Upper lobe of right lung (tissue), 1 donor: ENCODE results near the gene AFDN. TPM values are rescaled to one million over a fixed set of nuclear protein-coding genes. Genes with fewer than 3 reads are reported as not detected.

Source experiments
- ATAC-seq: fragments of 200-7000 bp; cut with Tn5 transposase; one replicate; pipeline ENCODE4 v1.9.1; 2020; ENCODE audit warnings: mild to moderate bottlenecking, moderate library complexity
- DNase-seq: peaks from one replicate; pipeline ENCODE4 v3.0.0-alpha.2; 2020
- H3K27ac ChIP-seq: fragments of 200-600 bp; one replicate; pipeline ENCODE4 v1.8.0; 2022
- H3K27me3 ChIP-seq: fragments of 200-600 bp; one replicate; pipeline ENCODE4 v1.8.0; 2022; ENCODE audit warnings: mild to moderate bottlenecking
- H3K36me3 ChIP-seq: fragments of 200-600 bp; one replicate; pipeline ENCODE4 v1.8.0; 2022
- H3K4me1 ChIP-seq: fragments of 200-600 bp; one replicate; pipeline ENCODE4 v1.8.0; 2022
- H3K4me3 ChIP-seq: fragments of 200-600 bp; one replicate; pipeline ENCODE4 v1.8.0; 2022; ENCODE audit warnings: mild to moderate bottlenecking
- H3K9me3 ChIP-seq: fragments of 200-600 bp; one replicate; pipeline ENCODE4 v1.8.0; 2022
- intact Hi-C: fragments of 100-400 bp; cut with DNase I; formaldehyde crosslinking; loops from one replicate; pipeline ENCODE4 v1.11.0; 2022
- total RNA-seq: library from RNA; stranded (reverse); fragmentation: NEBNext Ultra II Directional; extraction: Animal tissue kit (Norgen Biotek cat#: 25700); gene quantifications from one replicate; pipeline ENCODE4 v1.2.1, GENCODE V29; 2021
- TF ChIP-seq, protein P1 (sequence below): fragments of 200-600 bp; IDR thresholded peaks from one replicate; pipeline ENCODE4 v1.8.0; 2022; ENCODE audit warnings: antibody characterized with exemption
- donor health status: DM: no; HTN: yes; CAD: no; lungs with severe emphysema.

The AFDN gene
- total RNA-seq, 1 donor from 2014 or later = 179 TPM

GRCh38 chr6:168012431-168013249 lies 185.9 kb downstream of the AFDN start:
- Histone ChIP-seq H3K36me3 (no peaks in the 10 kb centered on the region), H3K27me3 (no peaks in the 10 kb centered on the region), H3K4me3 (no peak overlapping the region), H3K27ac (no peak overlapping the region), H3K4me1 (no peaks in the 10 kb centered on the region), H3K9me3 (peaks cover 17% of the 10 kb centered on the region)
- TF ChIP-seq, protein P1, sequence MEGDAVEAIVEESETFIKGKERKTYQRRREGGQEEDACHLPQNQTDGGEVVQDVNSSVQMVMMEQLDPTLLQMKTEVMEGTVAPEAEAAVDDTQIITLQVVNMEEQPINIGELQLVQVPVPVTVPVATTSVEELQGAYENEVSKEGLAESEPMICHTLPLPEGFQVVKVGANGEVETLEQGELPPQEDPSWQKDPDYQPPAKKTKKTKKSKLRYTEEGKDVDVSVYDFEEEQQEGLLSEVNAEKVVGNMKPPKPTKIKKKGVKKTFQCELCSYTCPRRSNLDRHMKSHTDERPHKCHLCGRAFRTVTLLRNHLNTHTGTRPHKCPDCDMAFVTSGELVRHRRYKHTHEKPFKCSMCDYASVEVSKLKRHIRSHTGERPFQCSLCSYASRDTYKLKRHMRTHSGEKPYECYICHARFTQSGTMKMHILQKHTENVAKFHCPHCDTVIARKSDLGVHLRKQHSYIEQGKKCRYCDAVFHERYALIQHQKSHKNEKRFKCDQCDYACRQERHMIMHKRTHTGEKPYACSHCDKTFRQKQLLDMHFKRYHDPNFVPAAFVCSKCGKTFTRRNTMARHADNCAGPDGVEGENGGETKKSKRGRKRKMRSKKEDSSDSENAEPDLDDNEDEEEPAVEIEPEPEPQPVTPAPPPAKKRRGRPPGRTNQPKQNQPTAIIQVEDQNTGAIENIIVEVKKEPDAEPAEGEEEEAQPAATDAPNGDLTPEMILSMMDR = no peak
- intact Hi-C loops = no loop called here
- DNase-seq (no peak), ATAC-seq (no peak)

GRCh38 chr6:168013250-168013915 lies 186.7 kb downstream of the AFDN start:
- Histone ChIP-seq H3K36me3 (no peaks in the 10 kb centered on the region), H3K27ac (no peak overlapping the region), H3K27me3 (no peaks in the 10 kb centered on the region), H3K4me1 (no peaks in the 10 kb centered on the region), H3K4me3 (no peak overlapping the region), H3K9me3 (peaks cover 17% of the 10 kb centered on the region)
- DNase-seq = no peak
- no peak for ATAC-seq
- TF ChIP-seq, protein P1 = no peak
- intact Hi-C loops = no loop called here

- Histone ChIP-seq H3K4me1 (no peaks in the 10 kb centered on the region), H3K27ac (no peak overlapping the region), H3K27me3 (no peaks in the 10 kb centered on the region), H3K4me3 (no peak overlapping the region), H3K9me3 (peaks cover 17% of the 10 kb centered on the region), H3K36me3 (no peaks in the 10 kb centered on the region)
- no peak for ATAC-seq
- DNase-seq = no peak
- TF ChIP-seq, protein P1 = no peak
- intact Hi-C loops = no loop called here
Observed at GRCh38 chr6:168014428-168014827, 187.7 kb downstream of the AFDN start.

- no peak for ATAC-seq
- H3K4me1 ChIP-seq = no peaks in the 10 kb centered on the region
- H3K9me3 ChIP-seq = peaks cover 17% of the 10 kb centered on the region
- intact Hi-C loops = no loop called here
- no peak overlapping the region for H3K4me3 ChIP-seq
- H3K36me3 ChIP-seq = no peaks in the 10 kb centered on the region
- H3K27ac ChIP-seq = no peak overlapping the region
- no peaks in the 10 kb centered on the region for H3K27me3 ChIP-seq
- TF ChIP-seq, protein P1 = no peak
- DNase-seq = no peak
Observed at GRCh38 chr6:168015009-168015408, 188.3 kb downstream of the AFDN start.

- intact Hi-C loops = no loop called here
Observed at GRCh38 chr6:168015482-168016175, 188.9 kb downstream of the AFDN start.

More at GRCh38 chr6:168015482-168016175, 188.9 kb downstream of the AFDN start:
- Histone ChIP-seq H3K27me3 (no peaks in the 10 kb centered on the region), H3K4me1 (no peaks in the 10 kb centered on the region), H3K9me3 (peaks cover 16% of the 10 kb centered on the region), H3K27ac (no peak overlapping the region), H3K36me3 (no peaks in the 10 kb centered on the region), H3K4me3 (no peak overlapping the region)
- TF ChIP-seq, protein P1 = no peak
- no peak for DNase-seq
- ATAC-seq = no peak
